Testis (tissue), 2 donors: ENCODE data around the gene DGCR6L.

Source experiments
- CTCF ChIP-seq, 3 experiments: fragments of 450-650 bp in 2 of 3; fragments of 200-600 bp in 1 of 3; sonication (generic) in 1 of 3; IDR thresholded peaks; one replicate each; pipeline ENCODE4 v1.5.1; 2016 to 2019; ENCODE audit warnings: antibody characterized with exemption in 3 of 3, mild to moderate bottlenecking in 2 of 3, moderate library complexity in 1 of 3
- POLR2A ChIP-seq: fragments of 450-650 bp; IDR thresholded peaks from one replicate; pipeline ENCODE4 v1.6.1; 2017; ENCODE audit warnings: antibody characterized with exemption, mild to moderate bottlenecking, moderate library complexity

DNA sequence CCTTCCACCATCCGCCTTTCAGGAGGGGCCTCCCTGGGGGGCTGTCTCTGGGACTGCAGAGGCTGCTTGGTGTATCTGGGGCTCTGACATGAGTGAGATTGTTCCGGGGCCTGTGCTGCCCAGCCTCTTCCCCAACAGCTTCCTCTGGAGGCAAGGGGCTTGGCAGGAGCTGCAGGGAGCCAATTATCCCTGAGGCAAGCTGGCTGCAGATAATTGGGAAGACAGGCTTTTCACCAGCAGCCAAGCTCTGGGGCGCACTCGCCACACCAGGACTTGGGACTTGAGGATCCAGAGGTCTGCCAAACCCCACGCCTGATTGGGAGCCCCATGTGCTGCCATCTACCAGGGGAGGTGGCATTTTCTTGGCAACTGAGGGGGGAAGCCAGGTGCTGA, 36.2 kb downstream of the DGCR6L start:
- TF ChIP-seq POLR2A = no peak
- TF ChIP-seq CTCF (IDR thresholded peaks at IDR 0.05) = no peak
